CD4-positive, alpha-beta T cell treated with Interleukin-4 for 1 hour (primary cell): ENCODE data around the gene DCAF7.

Experiments used
- DNase-seq, 2 donors: peaks; one replicate each; pipeline ENCODE4 v3.0.0-alpha.2; 2020 to 2022

DCAF7 gene

GRCh38 chr17:63525190-63525946, 24.9 kb upstream of the DCAF7 start:
- DNase-seq, result no peak

- no peak for DNase-seq
Measured at GRCh38 chr17:63526861-63527260, 23.4 kb upstream of the DCAF7 start.

- no peak for DNase-seq
Measured at GRCh38 chr17:63528183-63528582, 22.1 kb upstream of the DCAF7 start.

- DNase-seq, result no peak
Measured at GRCh38 chr17:63529711-63530556, 20.3 kb upstream of the DCAF7 start.

- no peak for DNase-seq
Measured at GRCh38 chr17:63530557-63531021, 19.7 kb upstream of the DCAF7 start.

GRCh38 chr17:63531022-63531965, 19.0 kb upstream of the DCAF7 start:
- DNase-seq, result no peak

- no peak for DNase-seq
Measured at GRCh38 chr17:63533433-63534077, 16.7 kb upstream of the DCAF7 start.

GRCh38 chr17:63534078-63534570, 16.2 kb upstream of the DCAF7 start:
- DNase-seq, result no peak

GRCh38 chr17:63534816-63535455, 15.3 kb upstream of the DCAF7 start:
- DNase-seq, result no peak

GRCh38 chr17:63535640-63536039, 14.6 kb upstream of the DCAF7 start:
- no peak for DNase-seq

GRCh38 chr17:63537001-63537400, 13.3 kb upstream of the DCAF7 start:
- DNase-seq, result no peak

GRCh38 chr17:63537991-63538692, 12.1 kb upstream of the DCAF7 start:
- no peak for DNase-seq

- no peak for DNase-seq
Measured at GRCh38 chr17:63538693-63539595, 11.3 kb upstream of the DCAF7 start.

- DNase-seq, result no peak
Measured at GRCh38 chr17:63540590-63540989, 9.7 kb upstream of the DCAF7 start.

GRCh38 chr17:63542218-63542545, 8.1 kb upstream of the DCAF7 start:
- DNase-seq, result no peak

- DNase-seq, result no peak
Measured at GRCh38 chr17:63542942-63543821, 7.1 kb upstream of the DCAF7 start.

- DNase-seq, result no peak
Measured at GRCh38 chr17:63543822-63544420, 6.4 kb upstream of the DCAF7 start.

GRCh38 chr17:63544467-63545301, 5.6 kb upstream of the DCAF7 start:
- no peak for DNase-seq
